Measurements from ENCODE around the gene MCAM. TPM values are rescaled to one million over a fixed set of nuclear protein-coding genes. Genes with fewer than 3 reads are reported as not detected.

Gene MCAM
- total and polyA plus RNA-seq, 10 of the 15 experiments (the other 5 are each of a cell fraction or from before 2014, with no cell fraction given), result 3.1 to 19.7 (median 9.3) TPM

GRCh38 chr11:119350302-119350701, 33.4 kb upstream of the MCAM start:
- Histone ChIP-seq H3K27me3 (replicated peaks in 1 of 2; ENCODE audit: control insufficient read depth in 2 of 2, insufficient read depth in 2 of 2, low read length in 1 of 2) (peaks cover 0 to 2% of the 10 kb centered on the region in 2 experiments; a peak in 1 of 4 replicates), H3K4me3 (no peak overlapping the region), H3K27ac (ENCODE audit: control insufficient read depth, insufficient read depth) (no peak overlapping the region), H3K4me2 (ENCODE audit: control insufficient read depth, insufficient read depth) (no peak overlapping the region), H4K20me1 (ENCODE audit: control insufficient read depth, insufficient read depth) (no peaks in the 10 kb centered on the region), H3K9ac (ENCODE audit: control insufficient read depth, insufficient read depth, low read length) (no peak overlapping the region), H3K79me2 (ENCODE audit: control insufficient read depth, insufficient read depth, low read length) (no peaks in the 10 kb centered on the region), H3K36me3 (ENCODE audit: control insufficient read depth in 2 of 2, insufficient read depth in 2 of 2, low read length in 1 of 2) (no peaks in the 10 kb centered on the region), H3K4me1 (ENCODE audit: control insufficient read depth, insufficient read depth, low read length) (no peaks in the 10 kb centered on the region), H3K9me3 (replicated peaks; ENCODE audit: control insufficient read depth, insufficient read depth, low read length) (no peaks in the 10 kb centered on the region), H2AFZ (ENCODE audit: control insufficient read depth, low read depth, low read length) (no peak overlapping the region)
- DNase-seq (ENCODE audit: low read depth, low spot score) (no peak), FAIRE-seq (no peak), ATAC-seq (peak; percentile 23; the same call in 2 of the 3 replicates)
- BruUV-seq (replicated peaks), result no TSS peak
- RAD21 ChIA-PET (ENCODE audit: unreplicated experiment), result no interaction called here
- POLR2A ChIA-PET, result no interaction called here
- intact Hi-C loops (cut with micrococcal nuclease; ENCODE audit: unreplicated experiment), result no loop called here
- in situ Hi-C loops (cut with MboI), result no loop called here
- WGBS (ENCODE audit: insufficient coverage, insufficient replicate concordance, low lambda C conversion rate, missing lambda C conversion rate), result 17% methylated on average over 6 of the region's 6 CpGs
- CTCF ChIA-PET, result interaction anchor here (1.2 to 4.5 kb wide), 2 partner anchors 24 to 124 kb away, joined by 5 to 19 read pairs; no protein-coding TSS in a partner anchor
- SMC1A ChIA-PET (ENCODE audit: uncharacterized antibody, unreplicated experiment), result no interaction called here
- TF ChIP-seq PAX8 (IDR thresholded peaks at IDR 0.05) (no peak), PAX5 (IDR thresholded peaks at IDR 0.05; ENCODE audit: borderline replicate concordance, low read depth, low read length) (no peak), EZH2 (IDR thresholded peaks at IDR 0.05; ENCODE audit: borderline replicate concordance, control insufficient read depth, low read depth, low read length) (no peak), CHD1 (IDR thresholded peaks at IDR 0.05; ENCODE audit: low read depth, low read length) (no peak), WRNIP1 (IDR thresholded peaks at IDR 0.05; ENCODE audit: borderline replicate concordance, low read depth, low read length) (no peak), SP1 (IDR thresholded peaks at IDR 0.05; ENCODE audit: low read depth, low read length) (no peak), EP300 (IDR thresholded peaks at IDR 0.05; ENCODE audit: borderline replicate concordance in 1 of 2, control insufficient read depth in 1 of 2, low read depth in 2 of 2, low read length in 2 of 2) (no peak), DPF2 (IDR thresholded peaks at IDR 0.05) (no peak), ASH2L (IDR thresholded peaks at IDR 0.05; ENCODE audit: borderline replicate concordance, low read depth) (no peak), IRF3 (IDR thresholded peaks at IDR 0.05) (no peak), MEF2B (IDR thresholded peaks at IDR 0.05; ENCODE audit: partially characterized antibody, poor library complexity, severe bottlenecking) (no peak)
- TF ChIP-seq, protein P1, sequence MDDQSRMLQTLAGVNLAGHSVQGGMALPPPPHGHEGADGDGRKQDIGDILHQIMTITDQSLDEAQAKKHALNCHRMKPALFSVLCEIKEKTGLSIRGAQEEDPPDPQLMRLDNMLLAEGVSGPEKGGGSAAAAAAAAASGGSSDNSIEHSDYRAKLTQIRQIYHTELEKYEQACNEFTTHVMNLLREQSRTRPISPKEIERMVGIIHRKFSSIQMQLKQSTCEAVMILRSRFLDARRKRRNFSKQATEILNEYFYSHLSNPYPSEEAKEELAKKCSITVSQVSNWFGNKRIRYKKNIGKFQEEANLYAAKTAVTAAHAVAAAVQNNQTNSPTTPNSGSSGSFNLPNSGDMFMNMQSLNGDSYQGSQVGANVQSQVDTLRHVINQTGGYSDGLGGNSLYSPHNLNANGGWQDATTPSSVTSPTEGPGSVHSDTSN (IDR thresholded peaks at IDR 0.05; ENCODE audit: insufficient replicate concordance, low read depth, low read length), result no peak
- TF ChIP-seq, protein P2, sequence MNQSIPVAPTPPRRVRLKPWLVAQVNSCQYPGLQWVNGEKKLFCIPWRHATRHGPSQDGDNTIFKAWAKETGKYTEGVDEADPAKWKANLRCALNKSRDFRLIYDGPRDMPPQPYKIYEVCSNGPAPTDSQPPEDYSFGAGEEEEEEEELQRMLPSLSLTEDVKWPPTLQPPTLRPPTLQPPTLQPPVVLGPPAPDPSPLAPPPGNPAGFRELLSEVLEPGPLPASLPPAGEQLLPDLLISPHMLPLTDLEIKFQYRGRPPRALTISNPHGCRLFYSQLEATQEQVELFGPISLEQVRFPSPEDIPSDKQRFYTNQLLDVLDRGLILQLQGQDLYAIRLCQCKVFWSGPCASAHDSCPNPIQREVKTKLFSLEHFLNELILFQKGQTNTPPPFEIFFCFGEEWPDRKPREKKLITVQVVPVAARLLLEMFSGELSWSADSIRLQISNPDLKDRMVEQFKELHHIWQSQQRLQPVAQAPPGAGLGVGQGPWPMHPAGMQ (IDR thresholded peaks at IDR 0.05; ENCODE audit: borderline replicate concordance), result no peak
- TF ChIP-seq, protein P3, sequence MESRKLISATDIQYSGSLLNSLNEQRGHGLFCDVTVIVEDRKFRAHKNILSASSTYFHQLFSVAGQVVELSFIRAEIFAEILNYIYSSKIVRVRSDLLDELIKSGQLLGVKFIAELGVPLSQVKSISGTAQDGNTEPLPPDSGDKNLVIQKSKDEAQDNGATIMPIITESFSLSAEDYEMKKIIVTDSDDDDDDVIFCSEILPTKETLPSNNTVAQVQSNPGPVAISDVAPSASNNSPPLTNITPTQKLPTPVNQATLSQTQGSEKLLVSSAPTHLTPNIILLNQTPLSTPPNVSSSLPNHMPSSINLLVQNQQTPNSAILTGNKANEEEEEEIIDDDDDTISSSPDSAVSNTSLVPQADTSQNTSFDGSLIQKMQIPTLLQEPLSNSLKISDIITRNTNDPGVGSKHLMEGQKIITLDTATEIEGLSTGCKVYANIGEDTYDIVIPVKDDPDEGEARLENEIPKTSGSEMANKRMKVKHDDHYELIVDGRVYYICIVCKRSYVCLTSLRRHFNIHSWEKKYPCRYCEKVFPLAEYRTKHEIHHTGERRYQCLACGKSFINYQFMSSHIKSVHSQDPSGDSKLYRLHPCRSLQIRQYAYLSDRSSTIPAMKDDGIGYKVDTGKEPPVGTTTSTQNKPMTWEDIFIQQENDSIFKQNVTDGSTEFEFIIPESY (IDR thresholded peaks at IDR 0.05), result no peak
- TF ChIP-seq, protein P4, sequence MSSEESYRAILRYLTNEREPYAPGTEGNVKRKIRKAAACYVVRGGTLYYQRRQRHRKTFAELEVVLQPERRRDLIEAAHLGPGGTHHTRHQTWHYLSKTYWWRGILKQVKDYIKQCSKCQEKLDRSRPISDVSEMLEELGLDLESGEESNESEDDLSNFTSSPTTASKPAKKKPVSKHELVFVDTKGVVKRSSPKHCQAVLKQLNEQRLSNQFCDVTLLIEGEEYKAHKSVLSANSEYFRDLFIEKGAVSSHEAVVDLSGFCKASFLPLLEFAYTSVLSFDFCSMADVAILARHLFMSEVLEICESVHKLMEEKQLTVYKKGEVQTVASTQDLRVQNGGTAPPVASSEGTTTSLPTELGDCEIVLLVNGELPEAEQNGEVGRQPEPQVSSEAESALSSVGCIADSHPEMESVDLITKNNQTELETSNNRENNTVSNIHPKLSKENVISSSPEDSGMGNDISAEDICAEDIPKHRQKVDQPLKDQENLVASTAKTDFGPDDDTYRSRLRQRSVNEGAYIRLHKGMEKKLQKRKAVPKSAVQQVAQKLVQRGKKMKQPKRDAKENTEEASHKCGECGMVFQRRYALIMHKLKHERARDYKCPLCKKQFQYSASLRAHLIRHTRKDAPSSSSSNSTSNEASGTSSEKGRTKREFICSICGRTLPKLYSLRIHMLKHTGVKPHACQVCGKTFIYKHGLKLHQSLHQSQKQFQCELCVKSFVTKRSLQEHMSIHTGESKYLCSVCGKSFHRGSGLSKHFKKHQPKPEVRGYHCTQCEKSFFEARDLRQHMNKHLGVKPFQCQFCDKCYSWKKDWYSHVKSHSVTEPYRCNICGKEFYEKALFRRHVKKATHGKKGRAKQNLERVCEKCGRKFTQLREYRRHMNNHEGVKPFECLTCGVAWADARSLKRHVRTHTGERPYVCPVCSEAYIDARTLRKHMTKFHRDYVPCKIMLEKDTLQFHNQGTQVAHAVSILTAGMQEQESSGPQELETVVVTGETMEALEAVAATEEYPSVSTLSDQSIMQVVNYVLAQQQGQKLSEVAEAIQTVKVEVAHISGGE (CRISPR knock-in tag; IDR thresholded peaks at IDR 0.05), result no peak

Data from GM12878 (cell line).